ENCODE data around the gene TUB.

The TUB gene, protein sequence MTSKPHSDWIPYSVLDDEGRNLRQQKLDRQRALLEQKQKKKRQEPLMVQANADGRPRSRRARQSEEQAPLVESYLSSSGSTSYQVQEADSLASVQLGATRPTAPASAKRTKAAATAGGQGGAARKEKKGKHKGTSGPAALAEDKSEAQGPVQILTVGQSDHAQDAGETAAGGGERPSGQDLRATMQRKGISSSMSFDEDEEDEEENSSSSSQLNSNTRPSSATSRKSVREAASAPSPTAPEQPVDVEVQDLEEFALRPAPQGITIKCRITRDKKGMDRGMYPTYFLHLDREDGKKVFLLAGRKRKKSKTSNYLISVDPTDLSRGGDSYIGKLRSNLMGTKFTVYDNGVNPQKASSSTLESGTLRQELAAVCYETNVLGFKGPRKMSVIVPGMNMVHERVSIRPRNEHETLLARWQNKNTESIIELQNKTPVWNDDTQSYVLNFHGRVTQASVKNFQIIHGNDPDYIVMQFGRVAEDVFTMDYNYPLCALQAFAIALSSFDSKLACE

DNA sequence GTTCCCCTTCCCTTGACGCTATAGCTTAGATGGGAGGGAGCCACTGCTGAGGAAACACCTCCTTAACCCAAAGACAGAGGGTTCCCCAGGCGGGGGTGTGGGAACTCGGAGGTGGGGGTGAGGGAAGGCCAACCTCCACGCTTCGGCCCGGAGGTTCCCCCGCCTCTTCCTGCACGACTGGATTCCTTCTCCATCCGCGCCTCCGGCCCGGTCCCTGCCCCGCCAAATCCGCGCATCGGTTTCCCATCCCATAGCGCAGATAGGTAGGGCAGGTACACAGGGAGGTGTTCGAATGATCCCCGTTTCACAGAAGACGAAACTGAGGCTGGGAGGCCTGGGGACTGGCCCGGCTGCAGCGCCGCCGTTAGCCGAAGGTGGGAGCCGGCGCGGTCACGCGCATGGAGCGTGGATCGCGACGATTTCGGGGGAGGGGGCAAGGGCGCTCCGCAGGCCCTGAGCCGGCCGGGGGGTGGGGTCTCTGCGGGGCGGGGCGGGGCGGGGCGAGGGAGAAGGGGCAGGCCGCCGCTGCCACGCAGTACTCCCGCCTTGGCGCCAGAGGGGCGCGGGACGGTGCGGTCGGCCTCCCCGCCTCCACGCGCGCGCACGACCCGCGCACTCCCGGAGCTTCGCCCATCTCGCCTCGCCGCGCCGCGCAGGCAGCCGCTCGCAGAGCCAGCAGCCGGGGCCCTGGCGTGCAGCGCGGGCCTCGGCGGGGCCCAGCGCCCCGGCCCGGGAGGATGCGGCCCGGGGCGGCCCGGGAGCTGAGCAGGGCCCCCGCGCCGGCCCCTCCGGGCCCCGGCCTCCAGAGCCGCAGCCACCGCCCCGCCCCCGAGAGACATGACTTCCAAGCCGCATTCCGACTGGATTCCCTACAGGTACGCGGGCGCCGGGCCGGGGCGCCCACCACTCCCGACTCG, at the start of gene TUB:
TUB (plus strand) TSS at position 538 of the 917 bp plus-strand sequence; CDS start at position 838, 300 bp downstream.
- DNase-seq, result no peak

DNA sequence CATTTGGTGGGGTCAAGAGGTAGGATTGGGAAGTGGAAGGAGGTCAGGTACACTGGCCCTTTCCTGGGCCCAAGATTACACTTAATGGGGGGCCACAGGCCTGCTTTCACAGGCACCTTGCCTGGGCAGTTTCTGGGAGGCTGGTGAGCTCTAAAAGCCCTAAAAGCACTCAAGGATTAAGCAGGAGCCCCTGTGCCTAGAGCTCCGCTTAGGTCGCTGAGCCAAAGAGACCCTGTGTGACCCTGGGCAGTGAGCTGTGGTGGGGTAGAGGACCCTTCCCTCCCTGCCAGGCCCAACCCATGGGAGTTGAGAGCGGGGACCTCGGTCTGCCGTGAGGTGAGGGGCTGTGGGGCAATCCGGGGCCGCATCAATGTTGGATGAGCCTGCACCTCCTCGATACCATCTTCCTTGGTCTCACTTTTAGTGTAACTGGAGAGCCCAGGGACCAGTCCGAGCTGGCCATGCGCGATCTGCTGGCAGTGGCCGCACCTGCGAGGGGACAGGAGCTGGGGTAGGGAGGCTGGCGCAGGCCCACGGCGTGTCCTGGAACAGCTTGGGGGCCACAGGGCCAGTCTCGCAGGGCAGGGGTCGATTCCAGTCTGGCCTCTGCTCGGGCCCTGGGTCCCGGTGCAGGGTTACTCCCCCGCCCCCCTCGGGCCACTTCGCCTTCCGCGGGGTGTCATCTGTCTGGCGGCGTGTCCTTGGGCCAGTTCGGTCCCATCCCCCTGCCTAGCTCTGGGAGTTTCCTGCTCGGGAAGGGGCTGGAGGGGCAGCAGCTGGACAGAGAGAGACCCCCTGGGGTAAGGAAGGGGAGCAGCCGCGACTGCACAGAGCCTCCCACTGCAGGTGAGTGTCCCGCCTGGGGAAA, 49.5 kb upstream of the TUB start:
- no peak for DNase-seq

DNA sequence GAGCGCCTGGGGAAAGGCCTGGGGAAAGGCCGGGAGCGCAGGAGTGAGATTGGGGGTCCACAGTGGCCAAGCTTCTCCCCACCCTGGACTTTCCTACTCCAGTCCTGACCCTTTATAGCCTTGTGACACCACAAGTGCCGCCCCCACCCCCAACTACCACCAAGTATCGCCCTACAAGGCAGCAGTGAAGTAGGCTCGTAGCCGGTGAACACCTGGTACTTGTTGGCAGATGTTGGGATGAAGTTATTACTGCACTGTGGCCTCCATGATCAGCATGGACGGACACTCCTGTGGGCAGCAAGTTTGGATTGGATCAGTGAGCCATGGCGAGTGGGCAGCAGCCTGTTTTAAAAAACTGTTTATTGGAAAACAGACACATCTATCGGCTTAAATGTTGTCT, 48.9 kb upstream of the TUB start:
- DNase-seq, result no peak

DNA sequence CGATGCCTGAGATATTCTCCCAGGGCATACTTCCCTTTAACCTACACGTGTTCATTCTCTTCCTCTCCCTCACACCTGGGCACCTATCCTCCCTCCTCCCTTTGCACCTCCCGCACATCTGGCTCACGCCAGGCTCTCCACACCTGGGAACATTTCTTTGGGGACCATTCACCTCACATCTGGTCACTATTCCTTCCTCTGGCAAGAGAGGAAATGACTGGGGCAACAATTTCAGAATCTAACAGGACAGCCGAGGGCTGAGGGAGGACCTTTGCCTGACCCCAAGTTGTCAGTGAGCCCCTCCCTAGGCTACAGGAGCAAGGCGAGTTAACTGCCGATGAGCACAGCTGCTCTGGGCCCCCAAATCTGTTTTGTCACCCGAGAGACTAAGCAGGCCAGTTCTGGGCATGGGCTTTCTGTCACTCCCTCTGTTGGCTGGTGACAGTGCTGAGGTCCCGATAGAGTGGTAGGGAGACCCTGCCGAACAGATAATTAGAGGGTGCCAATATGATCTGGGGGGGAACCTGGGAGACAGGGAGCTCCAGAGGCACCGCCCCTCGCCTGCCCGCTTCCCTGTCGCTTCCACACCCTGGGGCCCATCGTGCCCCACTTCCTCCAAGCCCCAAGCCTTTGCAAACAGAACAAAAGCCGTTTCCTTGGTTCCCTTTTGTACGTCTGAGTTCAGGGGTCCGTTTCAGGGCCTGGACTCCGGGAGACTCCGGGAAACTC, 48.3 kb upstream of the TUB start:
- no peak for DNase-seq

- peak in 1 of 2 experiments; percentile 5 for DNase-seq
Measured at GRCh38 chr11:8033305-8034105, 47.5 kb upstream of the TUB start.

DNA sequence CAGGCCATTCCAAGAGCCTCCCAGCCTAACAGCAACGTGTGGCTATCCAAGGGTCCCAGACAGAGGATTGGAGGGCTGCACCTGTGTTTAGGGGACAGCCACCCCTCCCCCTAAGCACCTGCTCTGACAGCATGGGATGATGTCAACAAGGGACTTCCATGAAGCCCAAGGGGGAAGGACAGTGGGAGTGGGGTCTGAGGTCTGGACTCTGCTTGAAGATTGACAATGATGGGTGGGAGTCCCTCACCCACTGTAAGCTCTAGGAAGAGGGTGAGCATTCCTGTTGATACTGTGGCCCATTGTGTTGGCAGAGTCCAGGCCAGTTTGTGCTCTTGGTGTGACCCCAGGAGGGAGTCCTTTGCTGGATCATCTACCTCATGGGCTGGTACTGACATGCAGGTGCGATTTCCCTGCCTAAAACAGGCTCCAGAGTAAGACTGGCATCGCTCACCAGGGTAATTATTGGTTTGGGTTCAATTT, 46.9 kb upstream of the TUB start:
- no peak for DNase-seq

- no peak for DNase-seq
Measured at GRCh38 chr11:8034604-8035190, 46.3 kb upstream of the TUB start.

DNA sequence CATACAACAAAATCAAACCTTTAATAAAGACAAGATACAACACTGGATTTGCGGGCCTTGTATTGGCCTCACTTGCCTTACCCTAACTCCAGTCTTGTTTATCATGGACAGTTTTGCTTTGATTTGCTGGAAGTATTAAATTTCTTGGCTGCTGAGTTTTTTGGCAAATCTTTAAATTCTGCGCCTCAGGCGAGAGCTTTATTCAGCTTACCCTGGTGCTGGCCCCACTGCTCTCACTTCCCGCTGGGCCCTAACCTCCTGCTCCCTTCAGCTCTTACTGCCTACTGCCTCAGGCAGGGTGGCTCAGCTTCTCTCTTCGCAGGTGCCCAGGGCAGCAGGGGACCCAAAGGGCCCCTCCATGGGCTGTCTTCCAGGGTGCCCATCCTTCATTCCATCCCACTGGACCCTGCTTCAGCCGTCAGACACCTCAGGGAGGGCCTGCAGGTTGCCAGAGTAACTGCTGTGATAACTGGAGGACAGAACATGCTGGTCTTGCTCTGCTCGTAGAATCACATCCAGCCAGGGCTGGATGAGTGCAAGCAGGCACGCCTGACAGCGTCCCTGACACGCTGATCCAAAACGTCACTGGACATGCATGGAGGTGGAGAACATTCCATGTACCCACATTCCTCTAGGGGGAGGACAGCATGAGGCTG, 45.7 kb upstream of the TUB start:
- DNase-seq, result no peak

GRCh38 chr11:8036002-8036802, 44.8 kb upstream of the TUB start:
- DNase-seq, result no peak

DNA sequence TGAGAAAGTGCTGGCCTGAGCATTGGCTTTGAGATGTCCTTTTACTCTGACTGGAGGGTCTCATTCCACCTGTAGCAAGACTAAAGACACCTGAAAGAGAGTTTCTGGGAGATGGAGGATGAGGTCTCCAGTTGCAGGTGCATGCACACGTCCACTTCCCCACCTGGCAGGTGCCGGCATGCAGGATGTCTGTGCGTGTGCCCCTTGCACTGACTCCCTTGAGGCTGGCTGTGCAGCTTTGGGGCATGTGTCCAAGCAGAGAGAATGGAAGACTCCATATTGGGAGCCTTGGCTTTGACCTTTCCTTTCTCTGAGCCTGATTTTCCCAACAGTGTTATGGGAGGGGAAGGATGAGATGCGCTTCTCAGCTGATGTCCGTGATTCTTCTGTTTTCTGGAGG, 44.0 kb upstream of the TUB start:
- no peak for DNase-seq

DNA sequence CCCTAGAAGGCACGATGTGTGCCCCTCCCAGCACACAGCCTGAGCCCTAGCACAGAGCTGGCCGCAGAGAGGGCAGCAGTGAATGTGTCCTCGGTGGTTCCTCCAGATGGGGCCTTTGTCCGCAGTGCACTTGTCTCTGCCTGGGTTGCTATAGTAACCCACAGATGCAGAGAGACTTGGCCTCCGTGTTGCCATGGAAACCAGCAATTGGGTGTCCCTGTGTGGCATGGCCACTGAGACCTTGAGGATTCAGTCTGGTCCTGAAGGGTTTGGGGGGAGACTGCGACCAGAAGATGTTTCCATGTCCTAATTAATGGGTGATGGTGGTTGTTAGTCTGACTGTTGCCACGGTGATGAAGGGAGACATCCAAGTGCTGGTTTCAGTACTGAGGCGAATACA, 42.6 kb upstream of the TUB start:
- DNase-seq, result no peak

- DNase-seq, result no peak
Measured at GRCh38 chr11:8038811-8039529, 42.0 kb upstream of the TUB start.

DNA sequence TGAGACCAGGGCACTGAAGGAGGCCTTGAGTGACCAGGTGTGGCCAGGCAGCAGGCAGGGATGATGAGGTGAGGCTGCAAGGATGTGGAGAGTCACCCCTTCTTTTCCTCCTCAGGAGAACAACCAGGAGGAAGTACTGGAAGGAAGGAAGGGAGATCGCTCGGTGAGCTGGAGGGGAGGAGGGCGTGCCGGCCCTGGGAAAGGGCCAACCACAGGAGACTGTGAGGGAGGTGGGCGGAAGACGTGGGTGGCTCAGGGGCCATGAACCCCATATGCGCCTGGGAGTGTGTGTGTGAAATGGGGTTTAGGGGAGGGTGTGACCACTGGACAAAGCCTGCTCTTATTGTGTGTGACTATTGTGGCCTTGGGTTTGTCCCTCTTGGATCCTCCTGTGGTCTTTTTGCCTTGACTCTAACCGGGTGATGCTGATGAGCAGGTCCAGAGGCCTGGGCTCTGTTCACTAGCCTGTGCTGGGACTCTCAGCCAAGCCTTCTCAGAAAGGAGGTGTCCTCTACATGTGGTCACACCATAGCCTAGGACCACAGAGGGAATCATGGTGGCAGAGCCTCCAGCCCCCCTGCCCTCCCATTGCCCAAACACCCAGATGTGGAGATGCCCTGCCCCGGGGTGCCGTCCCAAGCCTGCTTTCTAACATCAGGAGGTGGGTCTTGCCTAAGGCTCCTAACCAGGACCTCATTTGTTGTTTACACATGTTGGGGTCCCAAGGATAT, 41.3 kb upstream of the TUB start:
- DNase-seq, result no peak

DNA sequence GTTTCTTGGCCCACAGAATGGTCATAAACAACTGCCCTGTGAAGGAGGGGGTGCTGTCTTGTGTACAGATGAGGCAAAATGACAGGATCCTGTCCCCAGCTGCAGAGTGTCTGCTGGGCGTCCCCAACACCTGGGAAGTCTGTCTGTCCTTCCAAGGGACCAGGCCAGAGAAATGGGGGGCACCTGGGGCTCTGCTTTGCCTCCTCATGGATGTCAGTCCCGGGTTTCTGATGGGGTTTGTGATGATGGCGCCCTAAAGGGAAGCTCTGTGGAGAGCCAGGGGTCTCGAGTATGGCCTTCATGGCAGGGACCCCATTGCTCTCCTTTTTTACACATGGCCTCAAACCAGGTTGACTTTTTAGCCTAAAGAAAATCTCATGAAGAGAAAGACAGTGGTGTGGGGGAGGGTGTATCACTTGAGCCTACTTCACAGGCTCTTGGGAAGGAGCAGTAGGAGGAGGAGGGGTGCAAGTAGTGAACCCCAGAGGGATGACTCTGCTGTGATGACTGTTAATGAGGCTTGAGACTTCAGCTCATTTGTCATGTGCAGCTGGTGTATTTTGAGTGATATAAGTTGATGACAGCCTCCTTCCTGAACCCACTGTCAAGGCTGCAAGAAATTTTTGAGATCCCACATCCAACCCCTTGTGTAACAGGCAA, 40.6 kb upstream of the TUB start:
- DNase-seq, result no peak

DNA sequence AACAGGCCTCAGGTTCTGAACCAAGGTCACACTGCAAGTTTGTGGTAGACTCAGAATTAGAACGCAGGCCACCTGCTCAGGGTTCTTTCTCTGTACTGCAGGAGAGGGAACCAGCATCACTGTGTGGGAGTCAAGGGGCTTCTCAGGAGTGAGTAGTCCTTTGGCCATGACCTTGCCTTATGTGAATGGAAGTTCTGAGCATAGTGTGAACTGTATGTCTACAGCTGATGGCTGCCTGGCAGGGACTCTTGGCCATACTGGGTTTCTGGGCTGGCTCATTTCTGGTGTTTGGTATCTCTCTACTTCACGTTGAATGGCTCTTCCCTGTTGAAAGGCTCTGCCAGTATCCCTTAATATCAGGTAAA, 40.1 kb upstream of the TUB start:
- no peak for DNase-seq

GRCh38 chr11:8041576-8041975, 39.4 kb upstream of the TUB start:
- no peak for DNase-seq

DNA sequence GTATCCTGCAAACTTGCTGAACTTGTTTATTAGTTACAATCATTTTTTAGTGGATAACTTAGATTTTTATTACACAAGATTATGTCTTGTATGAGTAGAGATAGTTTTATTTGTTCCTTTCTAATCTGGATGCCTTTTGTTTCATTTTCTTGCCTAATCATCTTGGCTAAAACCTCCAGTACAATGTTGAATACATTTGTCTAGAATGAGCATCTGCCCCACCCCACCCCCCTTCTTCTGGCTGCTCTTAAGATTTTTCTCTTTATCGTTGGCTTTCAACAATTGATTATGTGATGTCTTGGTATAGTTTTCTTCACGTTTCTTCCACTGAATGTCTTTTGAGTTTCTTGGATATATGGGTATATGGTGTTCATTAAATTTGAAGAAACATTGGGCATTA, 37.3 kb upstream of the TUB start:
- no peak for DNase-seq
